ENCODE measurements around the gene TIAM1.
A peak's percentile ranks its signal among the peaks of the same experiment; 100 is the strongest.

TIAM1 gene

GRCh38 chr21:31299291-31300147, 44.5 kb downstream of the TIAM1 start:
- no peak overlapping the region for H3K4me3 ChIP-seq (ENCODE audit: low read length)
- DNase-seq (ENCODE audit: low read depth): no peak
- TF ChIP-seq CTCF (conservative IDR thresholded peaks at IDR 0.05; ENCODE audit: low read depth, low read length): no peak

- no peak for DNase-seq (ENCODE audit: low read depth)
- H3K4me3 ChIP-seq (ENCODE audit: low read length): no peak overlapping the region
- TF ChIP-seq CTCF (conservative IDR thresholded peaks at IDR 0.05; ENCODE audit: low read depth, low read length): no peak
These were observed 45.3 kb downstream of the TIAM1 start for GRCh38 chr21:31298618-31299269.

GRCh38 chr21:31297806-31298205, 46.3 kb downstream of the TIAM1 start:
- H3K4me3 ChIP-seq (ENCODE audit: low read length): no peak overlapping the region
- no peak for DNase-seq (ENCODE audit: low read depth)
- TF ChIP-seq CTCF (conservative IDR thresholded peaks at IDR 0.05; ENCODE audit: low read depth, low read length): no peak

GRCh38 chr21:31295676-31296075, 48.4 kb downstream of the TIAM1 start:
- TF ChIP-seq CTCF (conservative IDR thresholded peaks at IDR 0.05; ENCODE audit: low read depth, low read length): no peak
- DNase-seq (ENCODE audit: low read depth): no peak
- no peak overlapping the region for H3K4me3 ChIP-seq (ENCODE audit: low read length)

GRCh38 chr21:31294691-31295090, 49.4 kb downstream of the TIAM1 start:
- TF ChIP-seq CTCF (conservative IDR thresholded peaks at IDR 0.05; ENCODE audit: low read depth, low read length): no peak
- no peak for DNase-seq (ENCODE audit: low read depth)
- no peak overlapping the region for H3K4me3 ChIP-seq (ENCODE audit: low read length)

GRCh38 chr21:31293986-31294385, 50.1 kb downstream of the TIAM1 start:
- DNase-seq (ENCODE audit: low read depth): peak; percentile 86
- H3K4me3 ChIP-seq (ENCODE audit: low read length): no peak overlapping the region
- TF ChIP-seq CTCF (conservative IDR thresholded peaks at IDR 0.05; ENCODE audit: low read depth, low read length): no peak

GRCh38 chr21:31290765-31291164, 53.3 kb downstream of the TIAM1 start:
- H3K4me3 ChIP-seq (ENCODE audit: low read length): no peak overlapping the region
- DNase-seq (ENCODE audit: low read depth): no peak
- TF ChIP-seq CTCF (conservative IDR thresholded peaks at IDR 0.05; ENCODE audit: low read depth, low read length): no peak

Data from retinal pigment epithelial cell (primary cell).